ENCODE data around the gene SLC39A12. TPM values are rescaled to one million over a fixed set of nuclear protein-coding genes. Genes with fewer than 3 reads are reported as not detected.

Gene SLC39A12
- polyA plus RNA-seq, 12 donors = not detected

- no peak for DNase-seq
Measured at GRCh38 chr10:18044976-18045720, 93.4 kb downstream of the SLC39A12 start.

GRCh38 chr10:18056583-18056982, 104.9 kb downstream of the SLC39A12 start:
- no peak for DNase-seq

- DNase-seq = no peak
Measured at GRCh38 chr10:18059826-18060559, 108.3 kb downstream of the SLC39A12 start.

- DNase-seq = no peak
Measured at GRCh38 chr10:18066947-18067346, 115.2 kb downstream of the SLC39A12 start.

GRCh38 chr10:18068401-18068800, 116.7 kb downstream of the SLC39A12 start:
- DNase-seq = no peak

- DNase-seq = no peak
Measured at GRCh38 chr10:18071591-18071990, 119.9 kb downstream of the SLC39A12 start.

GRCh38 chr10:18073314-18073713, 121.6 kb downstream of the SLC39A12 start:
- no peak for DNase-seq

GRCh38 chr10:18075881-18076280, 124.2 kb downstream of the SLC39A12 start:
- DNase-seq = no peak

- no peak for DNase-seq
Measured at GRCh38 chr10:18079665-18080295, 128.1 kb downstream of the SLC39A12 start.

- DNase-seq = no peak
Measured at GRCh38 chr10:18082381-18082780, 130.7 kb downstream of the SLC39A12 start.

- no peak for DNase-seq
Measured at GRCh38 chr10:18085855-18086254, 134.1 kb downstream of the SLC39A12 start.

GRCh38 chr10:18086746-18087145, 135.0 kb downstream of the SLC39A12 start:
- no peak for DNase-seq

GRCh38 chr10:18087355-18087754, 135.6 kb downstream of the SLC39A12 start:
- DNase-seq = no peak

Other genes with a start within 250 kb of the SLC39A12 start
- gene TMEM236, start 199.7 kb upstream of the SLC39A12 start, polyA plus RNA-seq (ENCODE audit: insufficient read length in 12 of 12) = 1 to 10 TPM in 1 of 12 donors, under 1 TPM in 10, not detected in 1; 0.23 to 3.1 (median 0.45) TPM
- gene MRC1, start 142.6 kb upstream of the SLC39A12 start, polyA plus RNA-seq (ENCODE audit: insufficient read length in 12 of 12) = 10 to 100 TPM in 10 of 12 donors, 1 to 10 TPM in 1, not detected in 1; 8.3 to 20.4 (median 14.5) TPM
- 1 to 10 TPM in 10 of 12 donors, under 1 TPM in 1, not detected in 1; 0.86 to 7.3 (median 1.7) TPM for gene CACNB2, start 188.5 kb downstream of the SLC39A12 start, polyA plus RNA-seq (ENCODE audit: insufficient read length in 12 of 12)